ENCODE measurements around the gene CEP41.

DNA sequence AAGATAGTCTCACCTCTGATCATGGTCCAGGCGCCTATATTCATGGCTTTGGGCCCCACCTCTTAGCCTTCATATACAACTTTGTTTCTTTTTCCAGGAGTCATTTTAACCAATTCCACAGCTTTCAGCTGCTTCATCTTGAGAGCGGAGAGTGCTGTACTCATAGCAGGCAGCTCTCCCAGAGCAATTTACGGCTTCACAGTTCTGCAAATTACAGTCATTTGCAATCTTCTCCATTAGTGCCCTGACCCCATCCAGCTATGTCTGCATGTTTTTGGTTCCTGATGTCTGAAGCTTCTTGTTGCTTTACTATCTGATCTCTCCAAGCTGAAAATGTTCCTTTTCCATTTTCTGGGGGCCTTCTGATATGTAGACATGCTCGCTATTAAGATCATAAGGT is 33.1 kb upstream of the CEP41 start:
- TF ChIP-seq SP1 (IDR thresholded peaks at IDR 0.05; ENCODE audit: low read depth, low read length) (no peak), POLR2A (IDR thresholded peaks at IDR 0.05; ENCODE audit: low read depth, low read length) (no peak), HDAC6 (IDR thresholded peaks at IDR 0.05; ENCODE audit: unreplicated experiment) (no peak), EZH2 (IDR thresholded peaks at IDR 0.05; ENCODE audit: borderline replicate concordance, control insufficient read depth, low read depth, low read length) (no peak), RBBP5 (conservative IDR thresholded peaks at IDR 0.05) (no peak), YY1 (IDR thresholded peaks at IDR 0.05; ENCODE audit: low read depth, low read length) (no peak), ATF2 (IDR thresholded peaks at IDR 0.05; ENCODE audit: low read length) (no peak)
- TF ChIP-seq, protein P1, sequence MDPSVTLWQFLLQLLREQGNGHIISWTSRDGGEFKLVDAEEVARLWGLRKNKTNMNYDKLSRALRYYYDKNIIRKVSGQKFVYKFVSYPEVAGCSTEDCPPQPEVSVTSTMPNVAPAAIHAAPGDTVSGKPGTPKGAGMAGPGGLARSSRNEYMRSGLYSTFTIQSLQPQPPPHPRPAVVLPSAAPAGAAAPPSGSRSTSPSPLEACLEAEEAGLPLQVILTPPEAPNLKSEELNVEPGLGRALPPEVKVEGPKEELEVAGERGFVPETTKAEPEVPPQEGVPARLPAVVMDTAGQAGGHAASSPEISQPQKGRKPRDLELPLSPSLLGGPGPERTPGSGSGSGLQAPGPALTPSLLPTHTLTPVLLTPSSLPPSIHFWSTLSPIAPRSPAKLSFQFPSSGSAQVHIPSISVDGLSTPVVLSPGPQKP (IDR thresholded peaks at IDR 0.05; ENCODE audit: low read depth, low read length) = no peak
- TF ChIP-seq, protein P2, sequence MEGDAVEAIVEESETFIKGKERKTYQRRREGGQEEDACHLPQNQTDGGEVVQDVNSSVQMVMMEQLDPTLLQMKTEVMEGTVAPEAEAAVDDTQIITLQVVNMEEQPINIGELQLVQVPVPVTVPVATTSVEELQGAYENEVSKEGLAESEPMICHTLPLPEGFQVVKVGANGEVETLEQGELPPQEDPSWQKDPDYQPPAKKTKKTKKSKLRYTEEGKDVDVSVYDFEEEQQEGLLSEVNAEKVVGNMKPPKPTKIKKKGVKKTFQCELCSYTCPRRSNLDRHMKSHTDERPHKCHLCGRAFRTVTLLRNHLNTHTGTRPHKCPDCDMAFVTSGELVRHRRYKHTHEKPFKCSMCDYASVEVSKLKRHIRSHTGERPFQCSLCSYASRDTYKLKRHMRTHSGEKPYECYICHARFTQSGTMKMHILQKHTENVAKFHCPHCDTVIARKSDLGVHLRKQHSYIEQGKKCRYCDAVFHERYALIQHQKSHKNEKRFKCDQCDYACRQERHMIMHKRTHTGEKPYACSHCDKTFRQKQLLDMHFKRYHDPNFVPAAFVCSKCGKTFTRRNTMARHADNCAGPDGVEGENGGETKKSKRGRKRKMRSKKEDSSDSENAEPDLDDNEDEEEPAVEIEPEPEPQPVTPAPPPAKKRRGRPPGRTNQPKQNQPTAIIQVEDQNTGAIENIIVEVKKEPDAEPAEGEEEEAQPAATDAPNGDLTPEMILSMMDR (IDR thresholded peaks at IDR 0.05 in 2 of 3, conservative IDR thresholded peaks at IDR 0.05 in 1 of 3; ENCODE audit: control insufficient read depth in 2 of 3, extremely low read depth in 1 of 3, insufficient read depth in 1 of 3, low read depth in 3 of 3, low read length in 3 of 3) = no peak
- TF ChIP-seq, protein P3, sequence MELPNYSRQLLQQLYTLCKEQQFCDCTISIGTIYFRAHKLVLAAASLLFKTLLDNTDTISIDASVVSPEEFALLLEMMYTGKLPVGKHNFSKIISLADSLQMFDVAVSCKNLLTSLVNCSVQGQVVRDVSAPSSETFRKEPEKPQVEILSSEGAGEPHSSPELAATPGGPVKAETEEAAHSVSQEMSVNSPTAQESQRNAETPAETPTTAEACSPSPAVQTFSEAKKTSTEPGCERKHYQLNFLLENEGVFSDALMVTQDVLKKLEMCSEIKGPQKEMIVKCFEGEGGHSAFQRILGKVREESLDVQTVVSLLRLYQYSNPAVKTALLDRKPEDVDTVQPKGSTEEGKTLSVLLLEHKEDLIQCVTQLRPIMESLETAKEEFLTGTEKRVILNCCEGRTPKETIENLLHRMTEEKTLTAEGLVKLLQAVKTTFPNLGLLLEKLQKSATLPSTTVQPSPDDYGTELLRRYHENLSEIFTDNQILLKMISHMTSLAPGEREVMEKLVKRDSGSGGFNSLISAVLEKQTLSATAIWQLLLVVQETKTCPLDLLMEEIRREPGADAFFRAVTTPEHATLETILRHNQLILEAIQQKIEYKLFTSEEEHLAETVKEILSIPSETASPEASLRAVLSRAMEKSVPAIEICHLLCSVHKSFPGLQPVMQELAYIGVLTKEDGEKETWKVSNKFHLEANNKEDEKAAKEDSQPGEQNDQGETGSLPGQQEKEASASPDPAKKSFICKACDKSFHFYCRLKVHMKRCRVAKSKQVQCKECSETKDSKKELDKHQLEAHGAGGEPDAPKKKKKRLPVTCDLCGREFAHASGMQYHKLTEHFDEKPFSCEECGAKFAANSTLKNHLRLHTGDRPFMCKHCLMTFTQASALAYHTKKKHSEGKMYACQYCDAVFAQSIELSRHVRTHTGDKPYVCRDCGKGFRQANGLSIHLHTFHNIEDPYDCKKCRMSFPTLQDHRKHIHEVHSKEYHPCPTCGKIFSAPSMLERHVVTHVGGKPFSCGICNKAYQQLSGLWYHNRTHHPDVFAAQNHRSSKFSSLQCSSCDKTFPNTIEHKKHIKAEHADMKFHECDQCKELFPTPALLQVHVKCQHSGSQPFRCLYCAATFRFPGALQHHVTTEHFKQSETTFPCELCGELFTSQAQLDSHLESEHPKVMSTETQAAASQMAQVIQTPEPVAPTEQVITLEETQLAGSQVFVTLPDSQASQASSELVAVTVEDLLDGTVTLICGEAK (IDR thresholded peaks at IDR 0.05; ENCODE audit: borderline replicate concordance) = no peak

All from GM12878 (cell line).